ENCODE data around the gene SERPINB7.

The SERPINB7 gene

GRCh38 chr18:63799189-63799588 is 24.0 kb downstream of the SERPINB7 start:
- in situ Hi-C loops (cut with HindIII; ENCODE audit: low sequenced_read_pairs): no loop called here
- H3K4me3 ChIP-seq (ENCODE audit: low read depth, low read length): no peak overlapping the region
- DNase-seq (ENCODE audit: low read depth): no peak
- TF ChIP-seq CTCF (IDR thresholded peaks at IDR 0.05; ENCODE audit: low read depth, low read length, missing control alignments): no peak

GRCh38 chr18:63801343-63801742 is 26.1 kb downstream of the SERPINB7 start:
- in situ Hi-C loops (cut with HindIII; ENCODE audit: low sequenced_read_pairs): no loop called here
- no peak for DNase-seq (ENCODE audit: low read depth)
- H3K4me3 ChIP-seq (ENCODE audit: low read depth, low read length): no peak overlapping the region
- no peak for TF ChIP-seq CTCF (IDR thresholded peaks at IDR 0.05; ENCODE audit: low read depth, low read length, missing control alignments)

DNA sequence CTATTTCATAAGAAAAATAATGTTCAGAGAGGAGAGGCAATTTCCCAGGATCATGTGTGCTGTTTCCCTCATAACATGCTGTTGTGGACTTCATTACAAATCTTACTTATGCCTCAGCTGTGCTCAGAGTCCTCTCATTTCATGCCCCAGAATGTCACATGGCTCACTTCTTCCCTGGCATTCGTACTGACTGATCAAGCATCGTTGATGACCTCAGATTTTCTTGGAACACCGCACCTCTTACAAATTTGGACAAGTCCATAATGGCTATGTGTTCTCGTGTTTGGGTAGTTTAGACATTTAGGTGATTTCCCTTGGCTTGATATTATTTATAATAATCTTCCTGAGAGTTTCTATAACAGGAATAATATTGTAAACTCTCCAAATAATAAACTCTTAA is 32.9 kb downstream of the SERPINB7 start:
- H3K4me3 ChIP-seq (ENCODE audit: low read depth, low read length): no peak overlapping the region
- TF ChIP-seq CTCF (IDR thresholded peaks at IDR 0.05; ENCODE audit: low read depth, low read length, missing control alignments): no peak
- no peak for DNase-seq (ENCODE audit: low read depth)
- in situ Hi-C loops (cut with HindIII; ENCODE audit: low sequenced_read_pairs): no loop called here

DNA sequence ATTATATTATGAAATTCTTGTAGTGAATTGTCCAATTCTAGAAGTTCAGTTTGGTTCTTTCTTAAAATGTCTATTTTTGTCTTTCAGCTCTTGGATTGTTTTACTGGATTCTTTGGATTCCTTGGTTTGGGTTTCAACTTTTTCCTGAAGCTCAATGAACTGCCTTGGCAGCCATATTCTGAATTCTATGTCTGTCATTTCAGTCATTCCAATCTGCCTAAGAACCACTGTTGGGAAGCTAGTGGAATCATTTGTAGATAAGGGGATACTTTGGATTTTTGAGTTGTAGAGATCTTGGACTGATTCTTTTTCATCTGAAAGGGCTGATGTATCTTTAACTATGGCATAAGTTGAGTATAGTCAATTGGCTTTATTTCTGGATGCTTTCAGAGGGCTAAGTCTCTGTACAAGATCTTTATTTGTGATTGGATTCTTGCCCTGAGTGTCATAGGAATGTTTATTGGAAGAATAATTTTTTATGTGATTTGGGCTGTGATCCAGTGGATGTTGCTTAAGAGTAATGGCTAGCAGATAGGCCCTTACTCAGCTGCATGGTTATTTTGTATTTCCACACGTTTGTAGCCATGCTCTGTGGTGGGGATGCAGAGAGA is 42.3 kb downstream of the SERPINB7 start:
- H3K4me3 ChIP-seq (ENCODE audit: low read depth, low read length): no peak overlapping the region
- DNase-seq (ENCODE audit: low read depth): no peak
- no peak for TF ChIP-seq CTCF (IDR thresholded peaks at IDR 0.05; ENCODE audit: low read depth, low read length, missing control alignments)
- in situ Hi-C loops (cut with HindIII; ENCODE audit: low sequenced_read_pairs): no loop called here

DNA sequence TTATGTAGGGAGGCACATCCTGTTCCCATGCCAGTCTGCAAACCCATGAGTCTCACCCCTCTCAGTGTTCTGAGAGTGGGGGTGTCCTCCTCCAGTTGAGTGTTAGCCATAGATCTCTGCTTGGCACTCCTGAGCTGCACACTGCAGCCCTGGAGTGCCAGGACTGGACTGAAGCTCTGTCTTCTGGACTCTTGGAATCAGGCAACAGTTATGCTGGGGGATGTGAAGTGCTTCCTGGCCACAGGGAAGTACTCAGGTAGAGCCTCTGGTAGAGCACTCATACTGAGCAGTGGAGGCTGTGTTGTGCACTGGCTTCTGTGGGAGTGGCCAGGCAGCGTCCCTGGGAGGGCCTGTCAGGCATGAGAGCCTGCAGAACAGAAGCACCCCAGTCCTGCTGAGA is 43.0 kb downstream of the SERPINB7 start:
- DNase-seq (ENCODE audit: low read depth): no peak
- no peak for TF ChIP-seq CTCF (IDR thresholded peaks at IDR 0.05; ENCODE audit: low read depth, low read length, missing control alignments)
- in situ Hi-C loops (cut with HindIII; ENCODE audit: low sequenced_read_pairs): no loop called here
- H3K4me3 ChIP-seq (ENCODE audit: low read depth, low read length): no peak overlapping the region

- TF ChIP-seq CTCF (IDR thresholded peaks at IDR 0.05; ENCODE audit: low read depth, low read length, missing control alignments): no peak
- H3K4me3 ChIP-seq (ENCODE audit: low read depth, low read length): no peak overlapping the region
- in situ Hi-C loops (cut with HindIII; ENCODE audit: low sequenced_read_pairs): no loop called here
- no peak for DNase-seq (ENCODE audit: low read depth)
Observed at GRCh38 chr18:63819786-63820185, 44.6 kb downstream of the SERPINB7 start.
